Peyer's patch (tissue), 4 donors: ENCODE data around the gene TM4SF4.

ENCODE experiments used
- POLR2A ChIP-seq, 2 donors: fragments of 450-650 bp; IDR thresholded peaks; one replicate each; pipeline ENCODE4 v1.5.1; 2017; ENCODE audit warnings: antibody characterized with exemption in 2 of 2, mild to moderate bottlenecking in 2 of 2, moderate library complexity in 2 of 2
- TF ChIP-seq, protein P1 (sequence below), 6 experiments: fragments of 450-650 bp in 4 of 6; fragments of 200-600 bp in 2 of 6; sonication (generic) in 1 of 6; IDR thresholded peaks; one replicate each; pipeline ENCODE4 v1.5.1; 2017 to 2019; ENCODE audit warnings: antibody characterized with exemption in 6 of 6, mild to moderate bottlenecking in 3 of 6, moderate library complexity in 1 of 6

DNA sequence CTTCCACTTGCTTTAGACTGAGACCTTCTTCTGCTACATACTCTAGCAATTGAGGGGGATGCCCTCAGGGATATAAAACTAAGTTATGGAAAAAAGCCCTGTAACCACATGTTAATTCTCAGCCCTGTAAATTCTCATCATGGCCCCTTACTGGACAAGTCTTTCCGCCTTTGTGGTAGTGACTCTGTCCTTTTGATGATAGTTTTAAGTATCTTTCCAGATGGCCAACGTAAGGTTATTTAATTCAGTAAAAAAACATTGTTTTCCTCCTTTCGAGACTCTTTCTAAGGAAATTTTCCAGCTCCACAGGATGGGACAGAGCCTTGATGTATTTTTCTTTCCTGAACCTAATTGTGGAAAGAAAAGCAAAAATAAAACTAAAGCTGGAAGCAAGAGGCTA is 25.3 kb upstream of the TM4SF4 start:
- TF ChIP-seq, protein P1, sequence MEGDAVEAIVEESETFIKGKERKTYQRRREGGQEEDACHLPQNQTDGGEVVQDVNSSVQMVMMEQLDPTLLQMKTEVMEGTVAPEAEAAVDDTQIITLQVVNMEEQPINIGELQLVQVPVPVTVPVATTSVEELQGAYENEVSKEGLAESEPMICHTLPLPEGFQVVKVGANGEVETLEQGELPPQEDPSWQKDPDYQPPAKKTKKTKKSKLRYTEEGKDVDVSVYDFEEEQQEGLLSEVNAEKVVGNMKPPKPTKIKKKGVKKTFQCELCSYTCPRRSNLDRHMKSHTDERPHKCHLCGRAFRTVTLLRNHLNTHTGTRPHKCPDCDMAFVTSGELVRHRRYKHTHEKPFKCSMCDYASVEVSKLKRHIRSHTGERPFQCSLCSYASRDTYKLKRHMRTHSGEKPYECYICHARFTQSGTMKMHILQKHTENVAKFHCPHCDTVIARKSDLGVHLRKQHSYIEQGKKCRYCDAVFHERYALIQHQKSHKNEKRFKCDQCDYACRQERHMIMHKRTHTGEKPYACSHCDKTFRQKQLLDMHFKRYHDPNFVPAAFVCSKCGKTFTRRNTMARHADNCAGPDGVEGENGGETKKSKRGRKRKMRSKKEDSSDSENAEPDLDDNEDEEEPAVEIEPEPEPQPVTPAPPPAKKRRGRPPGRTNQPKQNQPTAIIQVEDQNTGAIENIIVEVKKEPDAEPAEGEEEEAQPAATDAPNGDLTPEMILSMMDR (IDR thresholded peaks at IDR 0.05), result no peak
- TF ChIP-seq POLR2A (IDR thresholded peaks at IDR 0.05), result no peak
